Stomach (tissue), 9 donors: ENCODE measurements around the gene TM2D1. TPM values are rescaled to one million over a fixed set of nuclear protein-coding genes. Genes with fewer than 3 reads are reported as not detected.
A peak's percentile ranks its signal among the peaks of the same experiment; 100 is the strongest.

Experiments used
- DNase-seq, 2 donors: peaks; one replicate each; pipeline versions ENCODE4 v3.0.0 to v3.0.0-alpha.2; 2013 to 2019
- H3K27ac ChIP-seq, 5 donors: fragments of 200-600 bp in 4 of 5; sonication (generic) in 4 of 5; one replicate each; pipeline ENCODE4 v1.5.1; 2013 to 2019; ENCODE audit warnings: mild to moderate bottlenecking in 1 of 5, moderate library complexity in 1 of 5
- H3K27me3 ChIP-seq, 3 donors: fragments of 200-600 bp; sonication (generic); one replicate each; pipeline ENCODE4 v1.5.1; 2017 to 2019; ENCODE audit warnings: mixed run types in 1 of 3
- H3K36me3 ChIP-seq, 4 donors: fragments of 200-600 bp; sonication (generic); 1 replicate in 3 of 4; 2 replicates in 1 of 4; pipeline ENCODE4 v1.5.1; 2016 to 2019
- H3K4me1 ChIP-seq, 4 donors: fragments of 200-600 bp; sonication (generic); one replicate each; pipeline ENCODE4 v1.5.1; 2016 to 2019
- H3K4me3 ChIP-seq, 4 donors: fragments of 200-600 bp; sonication (generic) in 3 of 4; one replicate each; pipeline ENCODE4 v1.5.1; 2016 to 2019; ENCODE audit warnings: mild to moderate bottlenecking in 1 of 4
- H3K9me3 ChIP-seq, 4 donors: fragments of 200-600 bp; sonication (generic); one replicate each; pipeline ENCODE4 v1.5.1; 2016 to 2019
- CTCF ChIP-seq, 7 experiments: fragments of 450-650 bp in 4 of 7; fragments of 200-600 bp in 3 of 7; sonication (generic) in 3 of 7; IDR thresholded peaks; one replicate each; pipeline ENCODE4 v1.5.1; 2016 to 2019; ENCODE audit warnings: antibody characterized with exemption in 7 of 7, control low read depth in 2 of 7, mild to moderate bottlenecking in 1 of 7
- EP300 ChIP-seq: sonication (generic); formaldehyde crosslinking; IDR thresholded peaks from one replicate; pipeline ENCODE4 v1.6.1; 2017; ENCODE audit warnings: antibody characterized with exemption
- POLR2A ChIP-seq, 4 donors: fragments of 450-650 bp; IDR thresholded peaks; one replicate each; pipeline ENCODE4 v1.6.1; 2016; ENCODE audit warnings: antibody characterized with exemption in 4 of 4, control low read depth in 2 of 4, mild to moderate bottlenecking in 1 of 4, moderate library complexity in 1 of 4
- POLR2AphosphoS5 ChIP-seq, 3 donors: sonication (generic); formaldehyde crosslinking; IDR thresholded peaks; one replicate each; pipeline ENCODE4 v1.6.1; 2016; ENCODE audit warnings: antibody characterized with exemption in 3 of 3
- WGBS, 5 donors: extraction: QIAGEN DNeasy Blood & Tissue Kit in 3 of 5; methylation state at CpG; one replicate each; pipeline versions ENCODE4 v1.1.5 to v1.1.7; 2013 to 2018; 5-methylcytosine and 5-hydroxymethylcytosine counted together
- intact Hi-C: fragments of 100-400 bp; cut with DNase I; formaldehyde crosslinking; loops from one replicate; pipeline ENCODE4 v1.15.1; 2023; ENCODE audit warnings: low total_unique reads
- polyA plus RNA-seq, 3 donors: library from polyadenylated mRNA; stranded (reverse); fragments of 200-250 nt; gene quantifications; one replicate each; pipeline ENCODE4 v1.2.3, GENCODE V29; 2013
- total RNA-seq, 5 donors: library from RNA; depleted of rRNA; stranded (reverse); fragments of >200 nt; gene quantifications; one replicate each; pipeline versions ENCODE4 v1.1.0 to v1.2.3, GENCODE V29; 2014 to 2016
- donor health status: healthy with polysubstance abuse.
- donor health status: Bipolar disorder and iron deficiency.
- donor health status: healthy.

Gene TM2D1
- total and polyA plus RNA-seq, 8 donors = 15.6 to 184 (median 41.4) TPM

GRCh38 chr1:61742620-61743430 is 17.9 kb upstream of the TM2D1 start:
- no peak for TF ChIP-seq CTCF (IDR thresholded peaks at IDR 0.05)
- TF ChIP-seq EP300 = no peak
- no peak for TF ChIP-seq POLR2A (IDR thresholded peaks at IDR 0.05)
- peak in 1 of 3 donors; percentile 3 for TF ChIP-seq POLR2AphosphoS5 (IDR thresholded peaks at IDR 0.05)
- Histone ChIP-seq H3K9me3 (no peaks in the 10 kb centered on the region), H3K36me3 (no peaks in the 10 kb centered on the region), H3K27ac (peak overlapping the region; percentile 93 to 99 (median 97)), H3K27me3 (no peaks in the 10 kb centered on the region), H3K4me3 (peak overlapping the region; percentile 73 to 95 (median 88)), H3K4me1 (peaks cover 13 to 43% (median 27%) of the 10 kb centered on the region in 4 donors)
- intact Hi-C loops = no loop called here
- WGBS, 5 donors = 2 to 12% (median 4%) methylated on average over 20 to 74 of the region's 74 CpGs
- DNase-seq = peak; percentile 34 to 86

GRCh38 chr1:61741711-61742619 is 17.0 kb upstream of the TM2D1 start, which contains the start of gene PATJ:
TSS of gene PATJ (plus strand) at chr1:61742480. CDS start at chr1:61762893, 20,413 bp downstream.
- 2 to 7% (median 4%) methylated on average over 25 to 53 of the region's 54 CpGs for whole genome bisulfite sequencing, 5 donors

GRCh38 chr1:61740751-61741700 is 16.1 kb upstream of the TM2D1 start:
- intact Hi-C loops = no loop called here
- TF ChIP-seq POLR2AphosphoS5 (IDR thresholded peaks at IDR 0.05) (no peak), CTCF (IDR thresholded peaks at IDR 0.05) (no peak), EP300 (no peak), POLR2A (IDR thresholded peaks at IDR 0.05) (no peak)
- Histone ChIP-seq H3K4me1 (peaks cover 13 to 31% (median 16%) of the 10 kb centered on the region in 4 donors), H3K27me3 (no peaks in the 10 kb centered on the region), H3K4me3 (peak overlapping the region in 3 of 4 donors; percentile 73 to 93 (median 82)), H3K9me3 (no peaks in the 10 kb centered on the region), H3K27ac (peak overlapping the region; percentile 16 to 99 (median 96)), H3K36me3 (no peaks in the 10 kb centered on the region)
- no peak for DNase-seq
- WGBS, 5 donors = 81 to 90% (median 82%) methylated on average over 19 of the region's 19 CpGs

More at GRCh38 chr1:61741711-61742619, 17.0 kb upstream of the TM2D1 start, which contains the start of gene PATJ:
- TF ChIP-seq EP300 = no peak
- no peak for TF ChIP-seq CTCF (IDR thresholded peaks at IDR 0.05)
- TF ChIP-seq POLR2AphosphoS5 (IDR thresholded peaks at IDR 0.05) = peak in 2 of 3 donors; percentile 60 to 74
- peak in 1 of 4 donors; percentile 55 for TF ChIP-seq POLR2A (IDR thresholded peaks at IDR 0.05)
- Histone ChIP-seq H3K27ac (peak within 1 kb of the TSS; percentile 93 to 99 (median 97)), H3K27me3 (no peaks in the 10 kb centered on the region), H3K4me3 (peak within 1 kb of the TSS; percentile 73 to 95 (median 88)), H3K4me1 (peaks cover 13 to 40% (median 21%) of the 10 kb centered on the region in 4 donors), H3K9me3 (no peaks in the 10 kb centered on the region), H3K36me3 (no peaks in the 10 kb centered on the region)
- peak; percentile 87 to 94 for DNase-seq
- intact Hi-C loops = no loop called here
